ENCODE data around the gene PTGIR. TPM values are rescaled to one million over a fixed set of nuclear protein-coding genes. Genes with fewer than 3 reads are reported as not detected.

PTGIR gene
- total RNA-seq, 1 donor from 2014 or later: 12.6 TPM

GRCh38 chr19:46661020-46661731 lies 36.3 kb upstream of the PTGIR start, which contains the start of gene DACT3:
Gene DACT3 (minus strand): TSS chr19:46661182. CDS start chr19:46661064, 118 bp downstream.
- ATAC-seq (peak; percentile 97), DNase-seq (peak; percentile 100)
- Histone ChIP-seq H3K27me3 (peaks cover 30% of the 10 kb centered on the region), H3K27ac (peak within 1 kb of the TSS; percentile 56), H3K36me3 (no peaks in the 10 kb centered on the region), H3K9me3 (no peaks in the 10 kb centered on the region), H3K4me1 (peaks cover 21% of the 10 kb centered on the region), H3K4me3 (peak within 1 kb of the TSS; percentile 57)
- TF ChIP-seq CTCF (IDR thresholded peaks at IDR 0.05): no peak
- intact Hi-C loops (cut with DNase I): loop anchor here (5.0 kb wide), 1 partner anchor 49 kb away; no protein-coding TSS in a partner anchor

GRCh38 chr19:46660551-46661019 lies 35.7 kb upstream of the PTGIR start:
- H3K4me1 ChIP-seq: peaks cover 21% of the 10 kb centered on the region
- intact Hi-C loops (cut with DNase I): loop anchor here (5.0 kb wide), 1 partner anchor 48 kb away; no protein-coding TSS in a partner anchor
- no peak for TF ChIP-seq CTCF (IDR thresholded peaks at IDR 0.05)
- ATAC-seq: no peak
- no peaks in the 10 kb centered on the region for H3K9me3 ChIP-seq
- peak overlapping the region; percentile 56 for H3K27ac ChIP-seq
- DNase-seq: no peak
- H3K27me3 ChIP-seq: peaks cover 30% of the 10 kb centered on the region
- H3K36me3 ChIP-seq: no peaks in the 10 kb centered on the region
- peak overlapping the region; percentile 57 for H3K4me3 ChIP-seq

GRCh38 chr19:46660008-46660517 lies 35.2 kb upstream of the PTGIR start:
- peak overlapping the region; percentile 57 for H3K4me3 ChIP-seq
- no peak for TF ChIP-seq CTCF (IDR thresholded peaks at IDR 0.05)
- no peaks in the 10 kb centered on the region for H3K9me3 ChIP-seq
- no peak overlapping the region for H3K27ac ChIP-seq
- peaks cover 30% of the 10 kb centered on the region for H3K27me3 ChIP-seq
- intact Hi-C loops (cut with DNase I): loop anchor here (5.0 kb wide), 1 partner anchor 48 kb away; no protein-coding TSS in a partner anchor
- DNase-seq (no peak), ATAC-seq (no peak)
- H3K36me3 ChIP-seq: no peaks in the 10 kb centered on the region
- peaks cover 21% of the 10 kb centered on the region for H3K4me1 ChIP-seq

GRCh38 chr19:46659151-46660007 lies 34.5 kb upstream of the PTGIR start:
- H3K27me3 ChIP-seq: peaks cover 30% of the 10 kb centered on the region

More at GRCh38 chr19:46659151-46660007, 34.5 kb upstream of the PTGIR start:
- H3K4me1 ChIP-seq: peaks cover 21% of the 10 kb centered on the region
- H3K36me3 ChIP-seq: no peaks in the 10 kb centered on the region
- no peaks in the 10 kb centered on the region for H3K9me3 ChIP-seq
- peak overlapping the region; percentile 57 for H3K4me3 ChIP-seq
- DNase-seq: peak; percentile 68
- no peak overlapping the region for H3K27ac ChIP-seq
- ATAC-seq: no peak
- intact Hi-C loops (cut with DNase I): loop anchor here (5.0 kb wide), 1 partner anchor 47 kb away; no protein-coding TSS in a partner anchor
- no peak for TF ChIP-seq CTCF (IDR thresholded peaks at IDR 0.05)
